H4 (cell line): ENCODE measurements around the gene TMEM126B. TPM values are rescaled to one million over a fixed set of nuclear protein-coding genes. Genes with fewer than 3 reads are reported as not detected.
"Not testable (repeated sequence)": the region's sequence is repeated elsewhere in the genome, so short reads cannot be mapped to it uniquely, and the experiment has no call there.

ENCODE experiments used
- DNase-seq: peaks from one replicate; pipeline ENCODE4 v3.0.0-alpha.2; 2015; ENCODE audit warnings: low spot score
- total RNA-seq: library from RNA; depleted of rRNA; stranded (reverse); fragments of >200 nt; shearing (Covaris generic); gene quantifications from 2 replicates; pipeline ENCODE4 v1.2.3, GENCODE V29; 2014

Gene TMEM126B
- total RNA-seq, 1 experiment from 2014 or later = 94.3 TPM

- peak; percentile 85 for DNase-seq
Measured at GRCh38 chr11:85647604-85648299, 19.4 kb downstream of the TMEM126B start, which contains the start of gene TMEM126A. Gene TMEM126A (plus strand): TSS chr11:85647967. CDS start chr11:85650256, 2,289 bp downstream.

- DNase-seq = no peak
Measured at GRCh38 chr11:85651118-85651517, 22.7 kb downstream of the TMEM126B start.

GRCh38 chr11:85652786-85653447, 24.5 kb downstream of the TMEM126B start:
- no peak for DNase-seq

- not testable (repeated sequence) for DNase-seq
Measured at GRCh38 chr11:85654343-85654742, 25.9 kb downstream of the TMEM126B start.

GRCh38 chr11:85656777-85657176, 28.4 kb downstream of the TMEM126B start:
- DNase-seq = no peak

- no peak for DNase-seq
Measured at GRCh38 chr11:85658180-85658579, 29.8 kb downstream of the TMEM126B start.

- DNase-seq = no peak
Measured at GRCh38 chr11:85661972-85662664, 33.7 kb downstream of the TMEM126B start.

GRCh38 chr11:85663080-85663752, 34.8 kb downstream of the TMEM126B start:
- no peak for DNase-seq

- DNase-seq = peak; percentile 37
Measured at GRCh38 chr11:85663753-85664614, 35.6 kb downstream of the TMEM126B start.

- peak; percentile 93 for DNase-seq
Measured at GRCh38 chr11:85664615-85665481, 36.5 kb downstream of the TMEM126B start, which contains the start of gene CREBZF. Gene CREBZF (minus strand): TSS chr11:85665129. CDS start chr11:85664875, 254 bp downstream.

- DNase-seq = no peak
Measured at GRCh38 chr11:85665733-85666132, 37.3 kb downstream of the TMEM126B start.

- no peak for DNase-seq
Measured at GRCh38 chr11:85666687-85667086, 38.3 kb downstream of the TMEM126B start.

- no peak for DNase-seq
Measured at GRCh38 chr11:85668157-85668556, 39.8 kb downstream of the TMEM126B start.

- DNase-seq = not testable (repeated sequence)
Measured at GRCh38 chr11:85670949-85671663, 42.7 kb downstream of the TMEM126B start.

- no peak for DNase-seq
Measured at GRCh38 chr11:85672105-85672902, 43.9 kb downstream of the TMEM126B start.

- no peak for DNase-seq
Measured at GRCh38 chr11:85673393-85673792, 45.0 kb downstream of the TMEM126B start.

GRCh38 chr11:85679576-85679975, 51.2 kb downstream of the TMEM126B start:
- DNase-seq = no peak

GRCh38 chr11:85680897-85681296, 52.5 kb downstream of the TMEM126B start:
- DNase-seq = no peak
